ENCODE results near the gene FLNC. TPM values are rescaled to one million over a fixed set of nuclear protein-coding genes. Genes with fewer than 3 reads are reported as not detected.

The FLNC gene
- polyA plus RNA-seq, 1 of the 3 experiments (the other 2 are of a cell fraction): 43.7 TPM

DNA sequence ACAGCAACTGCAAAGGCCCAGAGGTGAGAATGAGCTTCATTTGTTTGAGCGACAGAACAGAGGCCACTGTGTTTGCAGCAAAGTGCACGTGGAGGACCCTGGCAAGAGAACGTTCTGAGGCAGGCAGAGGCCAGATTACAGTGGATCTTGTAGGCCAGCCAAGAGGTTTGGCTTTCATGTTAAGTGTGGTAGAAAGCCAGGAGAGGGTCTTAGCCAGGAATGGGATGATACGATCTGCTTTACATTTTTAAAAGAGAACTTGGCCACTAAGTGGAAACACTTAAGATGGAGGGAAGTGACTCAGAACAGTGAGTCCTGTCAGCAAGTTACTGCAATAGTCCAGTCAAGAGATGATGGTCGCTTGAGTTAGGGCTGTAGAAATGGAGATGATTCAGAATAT, 33.9 kb upstream of the FLNC start (continued):
- TF ChIP-seq, protein P1, sequence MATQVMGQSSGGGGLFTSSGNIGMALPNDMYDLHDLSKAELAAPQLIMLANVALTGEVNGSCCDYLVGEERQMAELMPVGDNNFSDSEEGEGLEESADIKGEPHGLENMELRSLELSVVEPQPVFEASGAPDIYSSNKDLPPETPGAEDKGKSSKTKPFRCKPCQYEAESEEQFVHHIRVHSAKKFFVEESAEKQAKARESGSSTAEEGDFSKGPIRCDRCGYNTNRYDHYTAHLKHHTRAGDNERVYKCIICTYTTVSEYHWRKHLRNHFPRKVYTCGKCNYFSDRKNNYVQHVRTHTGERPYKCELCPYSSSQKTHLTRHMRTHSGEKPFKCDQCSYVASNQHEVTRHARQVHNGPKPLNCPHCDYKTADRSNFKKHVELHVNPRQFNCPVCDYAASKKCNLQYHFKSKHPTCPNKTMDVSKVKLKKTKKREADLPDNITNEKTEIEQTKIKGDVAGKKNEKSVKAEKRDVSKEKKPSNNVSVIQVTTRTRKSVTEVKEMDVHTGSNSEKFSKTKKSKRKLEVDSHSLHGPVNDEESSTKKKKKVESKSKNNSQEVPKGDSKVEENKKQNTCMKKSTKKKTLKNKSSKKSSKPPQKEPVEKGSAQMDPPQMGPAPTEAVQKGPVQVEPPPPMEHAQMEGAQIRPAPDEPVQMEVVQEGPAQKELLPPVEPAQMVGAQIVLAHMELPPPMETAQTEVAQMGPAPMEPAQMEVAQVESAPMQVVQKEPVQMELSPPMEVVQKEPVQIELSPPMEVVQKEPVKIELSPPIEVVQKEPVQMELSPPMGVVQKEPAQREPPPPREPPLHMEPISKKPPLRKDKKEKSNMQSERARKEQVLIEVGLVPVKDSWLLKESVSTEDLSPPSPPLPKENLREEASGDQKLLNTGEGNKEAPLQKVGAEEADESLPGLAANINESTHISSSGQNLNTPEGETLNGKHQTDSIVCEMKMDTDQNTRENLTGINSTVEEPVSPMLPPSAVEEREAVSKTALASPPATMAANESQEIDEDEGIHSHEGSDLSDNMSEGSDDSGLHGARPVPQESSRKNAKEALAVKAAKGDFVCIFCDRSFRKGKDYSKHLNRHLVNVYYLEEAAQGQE (IDR thresholded peaks at IDR 0.05; ENCODE audit: low read depth, low read length): no peak
- TF ChIP-seq, protein P2, sequence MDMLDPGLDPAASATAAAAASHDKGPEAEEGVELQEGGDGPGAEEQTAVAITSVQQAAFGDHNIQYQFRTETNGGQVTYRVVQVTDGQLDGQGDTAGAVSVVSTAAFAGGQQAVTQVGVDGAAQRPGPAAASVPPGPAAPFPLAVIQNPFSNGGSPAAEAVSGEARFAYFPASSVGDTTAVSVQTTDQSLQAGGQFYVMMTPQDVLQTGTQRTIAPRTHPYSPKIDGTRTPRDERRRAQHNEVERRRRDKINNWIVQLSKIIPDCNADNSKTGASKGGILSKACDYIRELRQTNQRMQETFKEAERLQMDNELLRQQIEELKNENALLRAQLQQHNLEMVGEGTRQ (IDR thresholded peaks at IDR 0.05; ENCODE audit: borderline replicate concordance, low read depth, low read length): no peak
- TF ChIP-seq GABPA (IDR thresholded peaks at IDR 0.05; ENCODE audit: low read depth) (no peak), FOSL2 (IDR thresholded peaks at IDR 0.05; ENCODE audit: borderline replicate concordance, low read depth) (peak; percentile 83; the same call in 1 of the 2 replicates), SIN3A (IDR thresholded peaks at IDR 0.05; ENCODE audit: borderline replicate concordance, low read depth, low read length) (no peak), PBX3 (IDR thresholded peaks at IDR 0.05) (peak; percentile 92), TAF1 (IDR thresholded peaks at IDR 0.05; ENCODE audit: borderline replicate concordance, low read depth, low read length) (peak; percentile 44; the same call in 1 of the 2 replicates), USF1 (IDR thresholded peaks at IDR 0.05; ENCODE audit: borderline replicate concordance, low read depth) (no peak; the same call in 1 of the 2 replicates)

GRCh38 chr7:128799451-128799850, 30.8 kb upstream of the FLNC start:
- Histone ChIP-seq H3K79me2 (ENCODE audit: insufficient read depth) (no peaks in the 10 kb centered on the region), H3K9me2 (no peaks in the 10 kb centered on the region), H3K27me3 (ENCODE audit: insufficient read depth) (no peaks in the 10 kb centered on the region), H3K9me3 (no peaks in the 10 kb centered on the region), H4K20me1 (ENCODE audit: insufficient read depth) (no peaks in the 10 kb centered on the region), H3K27ac (ENCODE audit: low read depth in 2 of 2, low read length in 1 of 2) (no peak overlapping the region), H3K36me3 (replicated peaks in 1 of 2; ENCODE audit: control insufficient read depth in 1 of 2, insufficient read depth in 2 of 2, low read length in 1 of 2) (peaks cover 29 to 38% of the 10 kb centered on the region in 2 experiments), H3K9ac (no peak overlapping the region), H3F3A (replicated peaks; ENCODE audit: insufficient read depth) (peaks cover 16% of the 10 kb centered on the region), H3K4me1 (ENCODE audit: control insufficient read depth in 1 of 2, insufficient read depth in 2 of 2, low read depth in 1 of 2, low read length in 1 of 2) (0 out of 4 replicates have a peak, but pooled peaks cover 0 to 6% of the 10 kb centered on the region in 2 experiments), H3K4me2 (no peak overlapping the region), H2AFZ (ENCODE audit: low read depth) (no peak overlapping the region), H3K4me3 (ENCODE audit: low read depth in 2 of 2, low read length in 1 of 2) (no peak overlapping the region)
- no peak for DNase-seq
- WGBS (ENCODE audit: low lambda C conversion rate): 90% methylated on average over 2 of the region's 2 CpGs
- ChIA-PET CTCF (interaction anchor here (0.6 to 1.2 kb wide), 3 partner anchors 11 to 271 kb away, joined by 3 to 4 read pairs (median 3); no protein-coding TSS in a partner anchor), POLR2A (no interaction called here)
- TF ChIP-seq FOSL2 (IDR thresholded peaks at IDR 0.05; ENCODE audit: borderline replicate concordance, low read depth) (no peak), NFIC (IDR thresholded peaks at IDR 0.05; ENCODE audit: borderline replicate concordance) (no peak), MXI1 (IDR thresholded peaks at IDR 0.05; ENCODE audit: low read depth, low read length) (no peak), JUND (IDR thresholded peaks at IDR 0.05) (no peak), TCF12 (IDR thresholded peaks at IDR 0.05) (no peak), TAF1 (IDR thresholded peaks at IDR 0.05; ENCODE audit: borderline replicate concordance, low read depth, low read length) (no peak), YY1 (IDR thresholded peaks at IDR 0.05; ENCODE audit: low read depth) (no peak), CHD2 (IDR thresholded peaks at IDR 0.05; ENCODE audit: low read length, partially characterized antibody) (no peak), RAD21 (IDR thresholded peaks at IDR 0.05; ENCODE audit: low read length) (no peak), EZH2phosphoT487 (IDR thresholded peaks at IDR 0.05; ENCODE audit: borderline replicate concordance, low read depth) (no peak), USF1 (IDR thresholded peaks at IDR 0.05; ENCODE audit: borderline replicate concordance, low read depth) (no peak), FOXJ3 (CRISPR knock-in tag; IDR thresholded peaks at IDR 0.05) (no peak), SMC3 (IDR thresholded peaks at IDR 0.05; ENCODE audit: low read depth, low read length) (no peak), POLR2AphosphoS5 (IDR thresholded peaks at IDR 0.05; ENCODE audit: low read depth, low read length) (no peak), MEF2A (IDR thresholded peaks at IDR 0.05; ENCODE audit: borderline replicate concordance, low read depth) (no peak), PBX3 (IDR thresholded peaks at IDR 0.05) (no peak), GATA2 (CRISPR knock-in tag; IDR thresholded peaks at IDR 0.05) (no peak)
- TF ChIP-seq, protein P3, sequence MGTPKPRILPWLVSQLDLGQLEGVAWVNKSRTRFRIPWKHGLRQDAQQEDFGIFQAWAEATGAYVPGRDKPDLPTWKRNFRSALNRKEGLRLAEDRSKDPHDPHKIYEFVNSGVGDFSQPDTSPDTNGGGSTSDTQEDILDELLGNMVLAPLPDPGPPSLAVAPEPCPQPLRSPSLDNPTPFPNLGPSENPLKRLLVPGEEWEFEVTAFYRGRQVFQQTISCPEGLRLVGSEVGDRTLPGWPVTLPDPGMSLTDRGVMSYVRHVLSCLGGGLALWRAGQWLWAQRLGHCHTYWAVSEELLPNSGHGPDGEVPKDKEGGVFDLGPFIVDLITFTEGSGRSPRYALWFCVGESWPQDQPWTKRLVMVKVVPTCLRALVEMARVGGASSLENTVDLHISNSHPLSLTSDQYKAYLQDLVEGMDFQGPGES (IDR thresholded peaks at IDR 0.05; ENCODE audit: low read depth, low read length): no peak

Data from SK-N-SH (cell line).